Bronchial epithelial cell (primary cell): ENCODE results near the gene C19orf85. TPM values are rescaled to one million over a fixed set of nuclear protein-coding genes. Genes with fewer than 3 reads are reported as not detected.

Experiments used
- DNase-seq: peaks from one replicate; pipeline ENCODE4 v3.0.0-alpha.2; 2010; ENCODE audit warnings: low read depth
- FAIRE-seq: peaks from 2 replicates; lab custom pipeline; 2011; peaks lifted over from hg19 to GRCh38; lab: Jason Lieb, UNC
- H3K27me3 ChIP-seq: 2 replicates; pipeline ENCODE4 v1.5.1; 2011; ENCODE audit warnings: low read length; ENCODE audit not compliant: control insufficient read depth, insufficient read depth
- H3K36me3 ChIP-seq: 2 replicates; pipeline ENCODE4 v1.5.1; 2011; ENCODE audit warnings: low read length; ENCODE audit not compliant: control insufficient read depth, insufficient read depth
- H3K4me3 ChIP-seq: 2 replicates; pipeline ENCODE4 v1.5.1; 2011; ENCODE audit warnings: mild to moderate bottlenecking, low read depth, low read length, control low read depth
- total RNA-seq: library from RNA; depleted of rRNA; stranded (reverse); fragments of >200 nt; gene quantifications from 2 replicates; pipeline ENCODE4 v1.2.1, GENCODE V29; 2014
- TF ChIP-seq, protein P1 (sequence below): IDR thresholded peaks from 2 replicates; pipeline ENCODE4 v1.5.1; 2011; ENCODE audit warnings: mild to moderate bottlenecking, moderate library complexity, low read length, control low read depth, inconsistent platforms; ENCODE audit not compliant: insufficient read depth, severe bottlenecking

C19orf85 gene
- total RNA-seq, 1 donor from 2014 or later: not detected

DNA sequence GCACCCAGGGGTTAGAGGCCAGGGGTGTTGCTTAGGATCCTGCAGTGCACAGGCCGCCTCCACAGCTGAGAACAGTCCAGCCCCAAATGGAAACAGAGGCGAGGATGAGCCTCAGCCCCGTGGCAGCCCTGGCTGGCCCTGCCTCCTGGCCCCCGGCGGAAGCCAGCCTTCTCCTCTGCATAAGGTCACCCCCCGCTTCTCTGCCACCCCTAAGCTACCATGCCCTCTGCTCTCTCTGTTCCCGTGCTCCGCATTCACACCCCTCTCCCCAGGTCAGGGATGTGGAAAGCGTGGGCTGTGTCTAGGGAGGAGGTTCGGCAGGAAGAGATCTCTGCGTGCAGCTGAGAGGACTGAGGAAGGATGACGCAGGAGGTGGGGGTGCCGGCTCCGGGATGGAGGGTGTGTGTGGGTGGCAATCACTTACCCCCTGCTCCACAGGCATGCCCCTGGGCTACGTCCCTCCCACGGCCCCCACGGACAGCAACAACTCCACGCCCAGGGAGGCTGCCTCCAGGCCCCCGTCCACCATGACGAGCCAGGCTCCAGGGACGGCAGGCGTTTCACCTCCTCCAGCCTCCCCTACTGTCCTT, 29.7 kb upstream of the C19orf85 start:
- Histone ChIP-seq H3K27me3 (peaks cover 5% of the 10 kb centered on the region), H3K36me3 (no peaks in the 10 kb centered on the region), H3K4me3 (no peak overlapping the region)
- TF ChIP-seq, protein P1, sequence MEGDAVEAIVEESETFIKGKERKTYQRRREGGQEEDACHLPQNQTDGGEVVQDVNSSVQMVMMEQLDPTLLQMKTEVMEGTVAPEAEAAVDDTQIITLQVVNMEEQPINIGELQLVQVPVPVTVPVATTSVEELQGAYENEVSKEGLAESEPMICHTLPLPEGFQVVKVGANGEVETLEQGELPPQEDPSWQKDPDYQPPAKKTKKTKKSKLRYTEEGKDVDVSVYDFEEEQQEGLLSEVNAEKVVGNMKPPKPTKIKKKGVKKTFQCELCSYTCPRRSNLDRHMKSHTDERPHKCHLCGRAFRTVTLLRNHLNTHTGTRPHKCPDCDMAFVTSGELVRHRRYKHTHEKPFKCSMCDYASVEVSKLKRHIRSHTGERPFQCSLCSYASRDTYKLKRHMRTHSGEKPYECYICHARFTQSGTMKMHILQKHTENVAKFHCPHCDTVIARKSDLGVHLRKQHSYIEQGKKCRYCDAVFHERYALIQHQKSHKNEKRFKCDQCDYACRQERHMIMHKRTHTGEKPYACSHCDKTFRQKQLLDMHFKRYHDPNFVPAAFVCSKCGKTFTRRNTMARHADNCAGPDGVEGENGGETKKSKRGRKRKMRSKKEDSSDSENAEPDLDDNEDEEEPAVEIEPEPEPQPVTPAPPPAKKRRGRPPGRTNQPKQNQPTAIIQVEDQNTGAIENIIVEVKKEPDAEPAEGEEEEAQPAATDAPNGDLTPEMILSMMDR: no peak
- DNase-seq (no peak), FAIRE-seq (no peak)

DNA sequence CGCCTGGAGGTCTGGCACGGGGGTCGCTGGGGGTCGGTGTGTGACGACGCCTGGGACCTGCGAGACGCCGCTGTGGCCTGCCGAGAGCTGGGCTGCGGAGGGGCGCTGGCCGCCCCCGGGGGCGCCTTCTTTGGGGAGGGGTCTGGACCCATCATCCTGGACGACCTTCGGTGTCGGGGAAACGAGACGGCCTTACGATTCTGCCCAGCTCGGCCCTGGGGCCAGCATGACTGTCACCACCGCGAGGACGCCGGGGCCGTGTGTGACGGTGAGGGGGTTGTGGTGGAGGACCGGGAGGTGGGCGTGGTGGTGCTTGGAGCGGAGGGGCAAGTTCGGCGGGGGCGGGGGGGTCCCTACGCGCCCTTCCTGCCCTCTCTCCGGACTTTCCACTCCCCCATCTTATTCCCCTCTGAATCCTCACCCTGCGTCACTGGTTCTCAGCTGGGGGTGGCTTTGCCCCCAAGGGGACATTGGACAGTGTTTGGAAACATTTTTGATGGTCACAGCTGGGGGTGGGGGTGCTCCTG, 29.2 kb upstream of the C19orf85 start:
- Histone ChIP-seq H3K36me3 (no peaks in the 10 kb centered on the region), H3K27me3 (peaks cover 5% of the 10 kb centered on the region), H3K4me3 (no peak overlapping the region)
- TF ChIP-seq, protein P1: no peak
- FAIRE-seq: no peak
- DNase-seq: no peak

DNA sequence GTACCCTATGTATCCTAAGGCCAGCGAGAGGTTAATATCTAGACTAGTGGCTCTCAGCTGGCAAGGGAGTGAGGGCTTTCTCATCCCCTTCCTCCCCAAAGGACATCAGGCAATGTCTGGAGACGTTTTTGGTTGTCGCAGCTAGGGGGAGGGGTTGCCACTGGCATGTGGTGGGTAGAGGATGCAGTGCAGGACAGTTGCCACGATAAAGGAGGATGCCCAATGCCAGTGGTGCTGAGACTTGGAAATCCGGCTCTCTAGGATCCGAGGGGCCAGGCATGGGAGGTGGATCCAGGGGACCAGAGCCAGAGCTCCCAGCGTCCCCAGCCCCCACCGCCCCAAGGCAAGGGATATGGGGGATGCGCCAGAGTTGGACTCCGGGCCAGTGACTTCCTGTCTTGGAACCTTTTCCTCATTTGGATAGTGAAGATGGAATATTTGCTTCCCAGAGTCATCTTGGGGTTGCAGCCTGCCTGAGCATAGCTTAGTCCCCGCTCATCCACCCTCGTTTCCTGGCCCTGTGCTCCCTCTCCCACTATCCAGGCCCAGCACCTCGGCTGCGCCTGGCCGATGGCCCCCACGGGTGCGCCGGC, 28.6 kb upstream of the C19orf85 start:
- DNase-seq (no peak), FAIRE-seq (no peak)
- H3K27me3 ChIP-seq: peaks cover 5% of the 10 kb centered on the region
- H3K4me3 ChIP-seq: no peak overlapping the region
- H3K36me3 ChIP-seq: no peaks in the 10 kb centered on the region
- TF ChIP-seq, protein P1: no peak

DNA sequence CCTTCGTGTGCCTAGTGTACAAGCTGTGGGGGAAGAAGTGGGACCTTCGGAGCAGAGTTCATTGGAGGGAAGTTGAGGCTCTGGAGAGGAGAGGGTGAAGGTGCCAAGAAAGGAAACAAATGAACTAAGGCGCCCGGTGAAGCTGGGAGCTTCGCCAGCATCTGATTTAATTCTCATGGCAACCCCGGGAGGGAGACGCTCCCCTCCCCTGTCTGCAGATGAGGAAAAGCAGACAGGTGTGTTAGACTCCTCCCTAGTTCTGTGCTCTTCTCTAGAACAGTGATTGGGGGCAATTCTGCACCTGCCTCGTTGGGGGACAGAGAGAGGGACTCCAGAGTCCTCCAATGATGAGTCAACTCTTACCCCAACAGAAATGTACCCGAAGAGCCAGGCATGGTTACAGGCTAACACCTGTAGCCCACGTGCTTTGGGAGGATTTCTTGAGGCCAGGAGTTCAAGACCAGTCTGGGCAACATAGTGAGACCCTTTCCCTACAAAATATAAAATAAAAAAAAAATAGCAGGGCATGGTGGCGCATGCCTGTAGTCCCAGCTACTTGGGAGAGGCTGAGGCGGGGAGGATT, 27.9 kb upstream of the C19orf85 start:
- TF ChIP-seq, protein P1: no peak
- no peak overlapping the region for H3K4me3 ChIP-seq
- no peak for DNase-seq
- peaks cover 5% of the 10 kb centered on the region for H3K27me3 ChIP-seq
- no peak for FAIRE-seq
- no peaks in the 10 kb centered on the region for H3K36me3 ChIP-seq

DNA sequence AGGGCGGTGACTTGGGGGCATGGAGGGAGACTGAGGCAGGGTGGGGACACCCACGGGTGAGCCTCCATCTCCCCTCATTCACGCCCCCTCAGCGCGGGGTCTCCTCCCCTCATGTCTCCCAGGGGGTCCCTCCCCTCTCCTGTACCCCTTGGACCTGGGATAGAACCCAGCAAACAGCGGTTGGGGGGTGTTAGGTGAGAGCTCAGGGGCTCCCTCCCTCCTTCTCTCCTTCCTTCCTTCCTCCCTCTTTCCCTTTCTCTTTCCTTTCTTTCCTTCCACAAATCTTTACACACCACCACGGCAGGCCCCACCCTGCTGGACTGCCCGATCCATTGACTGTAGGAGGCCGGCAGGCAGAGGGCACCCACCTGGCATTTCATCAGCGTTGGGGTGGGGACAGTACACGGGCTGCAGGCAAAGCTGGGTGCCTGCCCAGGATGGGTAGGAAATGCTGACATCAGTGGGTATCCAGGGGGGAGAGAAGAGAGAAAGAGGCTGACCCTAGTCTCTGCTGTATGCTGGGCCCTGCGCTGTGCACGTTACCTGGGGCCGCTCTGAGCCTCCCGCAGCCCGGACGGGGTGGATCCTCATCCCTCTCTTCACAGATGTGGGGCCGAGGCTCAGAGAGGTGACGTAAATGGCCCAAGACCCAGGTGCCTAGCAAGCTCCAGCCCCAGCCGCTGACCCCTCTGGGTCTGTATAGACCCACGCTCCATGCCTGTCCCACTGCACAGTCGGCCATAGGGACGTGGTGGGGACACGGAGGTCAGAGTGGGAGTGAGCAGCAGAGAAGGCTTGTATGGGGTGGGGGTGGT, 27.2 kb upstream of the C19orf85 start:
- Histone ChIP-seq H3K36me3 (no peaks in the 10 kb centered on the region), H3K27me3 (peaks cover 5% of the 10 kb centered on the region), H3K4me3 (no peak overlapping the region)
- TF ChIP-seq, protein P1: no peak
- FAIRE-seq (no peak), DNase-seq (no peak)
